Osteoblast (primary cell): ENCODE measurements around the gene POLDIP3. TPM values are rescaled to one million over a fixed set of nuclear protein-coding genes. Genes with fewer than 3 reads are reported as not detected.

ENCODE experiments used
- DNase-seq: peaks from one replicate; pipeline ENCODE4 v3.0.0; 2011; ENCODE audit warnings: low spot score, mixed read lengths; ENCODE audit not compliant: insufficient read length; ENCODE audit errors: missing footprints
- H2AFZ ChIP-seq: 2 replicates; pipeline ENCODE4 v1.6.0; 2011; ENCODE audit warnings: mild to moderate bottlenecking, low read length
- H3K27ac ChIP-seq: 2 replicates; pipeline ENCODE4 v1.5.1; 2011; ENCODE audit warnings: mild to moderate bottlenecking, low read depth, low read length, moderate library complexity
- H3K27me3 ChIP-seq: 2 replicates; pipeline ENCODE4 v1.6.0; 2012; ENCODE audit warnings: mild to moderate bottlenecking, control low read depth, inconsistent platforms, low read length, moderate library complexity; ENCODE audit not compliant: insufficient read depth
- H3K36me3 ChIP-seq: 2 replicates; pipeline ENCODE4 v1.5.1; 2011; ENCODE audit warnings: mild to moderate bottlenecking, low read length, control low read depth, moderate library complexity; ENCODE audit not compliant: insufficient read depth
- H3K4me1 ChIP-seq: 2 replicates; pipeline ENCODE4 v1.5.1; 2011; ENCODE audit warnings: mild to moderate bottlenecking, low read length, control low read depth, moderate library complexity; ENCODE audit not compliant: insufficient read depth
- H3K4me2 ChIP-seq: 2 replicates; pipeline ENCODE4 v1.6.0; 2011; ENCODE audit warnings: mild to moderate bottlenecking, low read length; ENCODE audit not compliant: insufficient read depth
- H3K4me3 ChIP-seq: fragments of 200-600 bp; sonication (generic); 3 replicates; pipeline ENCODE4 v1.5.1; 2012; ENCODE audit warnings: mild to moderate bottlenecking, low read length, inconsistent platforms; ENCODE audit not compliant: insufficient read depth
- H3K79me2 ChIP-seq: 2 replicates; pipeline ENCODE4 v1.6.0; 2012; ENCODE audit warnings: mild to moderate bottlenecking, low read length, control low read depth, inconsistent platforms; ENCODE audit not compliant: insufficient read depth
- H3K9me3 ChIP-seq: 2 replicates; pipeline ENCODE4 v1.5.1; 2011; ENCODE audit warnings: low read depth, low read length, control low read depth
- H4K20me1 ChIP-seq: 2 replicates; pipeline ENCODE4 v1.6.0; 2012; ENCODE audit warnings: mild to moderate bottlenecking, low read length, control low read depth; ENCODE audit not compliant: insufficient read depth
- total RNA-seq: library from RNA; depleted of rRNA; stranded (reverse); fragments of >200 nt; gene quantifications from 2 replicates; pipeline ENCODE4 v1.2.3, GENCODE V29; 2012
- TF ChIP-seq, protein P1 (sequence below): IDR thresholded peaks from 2 replicates; pipeline ENCODE4 v1.5.1; 2011; ENCODE audit warnings: mild to moderate bottlenecking, low read depth, low read length, moderate library complexity; ENCODE audit errors: extremely low read depth

Gene POLDIP3
- total RNA-seq, 1 donor, result 22.4 TPM

DNA sequence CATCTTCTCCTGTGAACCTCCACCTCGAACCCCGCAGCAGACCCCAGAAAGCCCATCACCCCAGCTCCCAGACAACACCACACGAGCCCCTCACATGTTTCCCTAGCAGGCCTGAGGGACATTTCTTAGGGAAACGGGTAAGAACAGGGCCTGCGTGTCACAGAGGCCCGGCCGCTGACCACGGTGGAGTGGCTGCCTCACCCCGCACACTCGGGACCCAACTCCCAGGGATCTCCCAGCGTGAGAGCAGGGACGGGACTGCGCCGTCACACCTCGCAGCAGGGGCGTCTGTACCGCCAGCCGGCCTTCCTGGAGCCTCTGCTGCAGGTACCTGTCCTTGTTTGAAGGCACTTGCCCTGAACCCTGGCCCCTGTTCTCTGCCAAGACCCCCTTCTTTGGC, 15.5 kb upstream of the POLDIP3 start:
- no peak overlapping the region for H3K4me3 ChIP-seq
- peaks cover 2% of the 10 kb centered on the region for H4K20me1 ChIP-seq
- H3K9me3 ChIP-seq, result no peaks in the 10 kb centered on the region
- H3K27me3 ChIP-seq, result no peaks in the 10 kb centered on the region
- peaks cover under 1% of the 10 kb centered on the region for H3K4me1 ChIP-seq
- peaks cover 64% of the 10 kb centered on the region for H3K36me3 ChIP-seq
- H3K4me2 ChIP-seq, result no peak overlapping the region
- no peak overlapping the region for H2AFZ ChIP-seq
- peak; percentile 38 for DNase-seq
- TF ChIP-seq, protein P1, sequence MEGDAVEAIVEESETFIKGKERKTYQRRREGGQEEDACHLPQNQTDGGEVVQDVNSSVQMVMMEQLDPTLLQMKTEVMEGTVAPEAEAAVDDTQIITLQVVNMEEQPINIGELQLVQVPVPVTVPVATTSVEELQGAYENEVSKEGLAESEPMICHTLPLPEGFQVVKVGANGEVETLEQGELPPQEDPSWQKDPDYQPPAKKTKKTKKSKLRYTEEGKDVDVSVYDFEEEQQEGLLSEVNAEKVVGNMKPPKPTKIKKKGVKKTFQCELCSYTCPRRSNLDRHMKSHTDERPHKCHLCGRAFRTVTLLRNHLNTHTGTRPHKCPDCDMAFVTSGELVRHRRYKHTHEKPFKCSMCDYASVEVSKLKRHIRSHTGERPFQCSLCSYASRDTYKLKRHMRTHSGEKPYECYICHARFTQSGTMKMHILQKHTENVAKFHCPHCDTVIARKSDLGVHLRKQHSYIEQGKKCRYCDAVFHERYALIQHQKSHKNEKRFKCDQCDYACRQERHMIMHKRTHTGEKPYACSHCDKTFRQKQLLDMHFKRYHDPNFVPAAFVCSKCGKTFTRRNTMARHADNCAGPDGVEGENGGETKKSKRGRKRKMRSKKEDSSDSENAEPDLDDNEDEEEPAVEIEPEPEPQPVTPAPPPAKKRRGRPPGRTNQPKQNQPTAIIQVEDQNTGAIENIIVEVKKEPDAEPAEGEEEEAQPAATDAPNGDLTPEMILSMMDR, result no peak
- no peak overlapping the region for H3K27ac ChIP-seq
- H3K79me2 ChIP-seq, result peaks cover 37% of the 10 kb centered on the region

- peaks cover 28% of the 10 kb centered on the region for H3K79me2 ChIP-seq
- H3K27me3 ChIP-seq, result no peaks in the 10 kb centered on the region
- H2AFZ ChIP-seq, result no peak overlapping the region
- peak; percentile 76 for DNase-seq
- H3K4me3 ChIP-seq, result no peak overlapping the region
- TF ChIP-seq, protein P1, result no peak
- H4K20me1 ChIP-seq, result peaks cover 2% of the 10 kb centered on the region
- no peak overlapping the region for H3K27ac ChIP-seq
- no peaks in the 10 kb centered on the region for H3K9me3 ChIP-seq
- no peak overlapping the region for H3K4me2 ChIP-seq
- no peaks in the 10 kb centered on the region for H3K4me1 ChIP-seq
- H3K36me3 ChIP-seq, result peaks cover 70% of the 10 kb centered on the region
These were observed 13.3 kb upstream of the POLDIP3 start for GRCh38 chr22:42627981-42628380.

GRCh38 chr22:42626951-42627625, 12.4 kb upstream of the POLDIP3 start:
- Histone ChIP-seq H2AFZ (no peak overlapping the region), H3K27me3 (no peaks in the 10 kb centered on the region), H3K4me2 (no peak overlapping the region), H4K20me1 (peaks cover under 1% of the 10 kb centered on the region), H3K79me2 (peaks cover 19% of the 10 kb centered on the region), H3K36me3 (peaks cover 70% of the 10 kb centered on the region), H3K4me1 (peaks cover 6% of the 10 kb centered on the region), H3K9me3 (no peaks in the 10 kb centered on the region), H3K27ac (no peak overlapping the region), H3K4me3 (no peak overlapping the region)
- peak; percentile 61 for DNase-seq
- TF ChIP-seq, protein P1, result no peak

DNA sequence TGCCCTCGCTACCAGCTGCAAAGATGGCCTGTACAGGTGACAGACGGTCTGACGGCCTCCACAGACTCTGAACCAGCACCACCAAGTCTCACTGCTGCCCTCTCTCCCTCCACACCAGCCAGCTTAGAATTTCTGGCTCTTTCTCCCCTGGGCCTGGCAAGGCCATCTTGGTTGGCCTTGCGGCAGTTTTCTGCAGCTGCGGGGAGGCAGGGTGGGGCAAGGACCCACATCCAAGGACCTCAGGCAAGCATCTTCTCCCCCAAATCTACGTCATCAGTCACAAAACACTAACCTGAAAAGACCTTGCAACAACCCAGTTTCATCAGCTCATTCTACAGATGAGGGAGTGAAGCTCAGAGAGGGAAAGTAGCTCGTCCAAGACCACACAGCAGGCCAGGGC, 11.7 kb upstream of the POLDIP3 start:
- peaks cover under 1% of the 10 kb centered on the region for H4K20me1 ChIP-seq
- H3K27me3 ChIP-seq, result no peaks in the 10 kb centered on the region
- peaks cover 13% of the 10 kb centered on the region for H3K4me1 ChIP-seq
- no peak overlapping the region for H3K27ac ChIP-seq
- H3K4me3 ChIP-seq, result no peak overlapping the region
- H3K4me2 ChIP-seq, result no peak overlapping the region
- peaks cover 68% of the 10 kb centered on the region for H3K36me3 ChIP-seq
- TF ChIP-seq, protein P1, result no peak
- no peaks in the 10 kb centered on the region for H3K9me3 ChIP-seq
- H3K79me2 ChIP-seq, result peaks cover 13% of the 10 kb centered on the region
- H2AFZ ChIP-seq, result no peak overlapping the region
- DNase-seq, result peak; percentile 50
